H1 (cell line): ENCODE data around the gene PDE6B. TPM values are rescaled to one million over a fixed set of nuclear protein-coding genes. Genes with fewer than 3 reads are reported as not detected.

ENCODE experiments used
- CTCF ChIA-PET: fragments of 300-600 bp; sonication (Branson Sonifier 250); formaldehyde crosslinking; loops from one replicate; lab custom pipeline; 2021; ENCODE audit not compliant: partially characterized antibody; lab: Charles Lee
- POLR2A ChIA-PET: fragments of 300-600 bp; sonication (Branson Sonifier 250); formaldehyde crosslinking; loops from one replicate; lab custom pipeline; 2021; ENCODE audit warnings: inconsistent platforms; ENCODE audit not compliant: partially characterized antibody; lab: Charles Lee
- DNase-seq, 2 experiments: peaks; one replicate each; pipeline versions ENCODE4 v3.0.0 to v3.0.0-alpha.2; 2010 to 2022; ENCODE audit warnings: low spot score in 2 of 2, low read depth in 1 of 2, mixed read lengths in 1 of 2
- FAIRE-seq: peaks from 2 replicates; lab custom pipeline; 2011; peaks lifted over from hg19 to GRCh38; lab: Jason Lieb, UNC
- H2AFZ ChIP-seq: 2 replicates; pipeline ENCODE4 v1.8.1; 2012; ENCODE audit warnings: low read length, inconsistent platforms
- H2AK5ac ChIP-seq: 2 replicates; pipeline ENCODE4 v1.6.1; 2013; ENCODE audit warnings: low read depth, low read length
- H2BK120ac ChIP-seq: replicated peaks from 2 replicates; pipeline ENCODE3; 2013; ENCODE audit warnings: low read depth, low read length, inconsistent platforms
- H2BK12ac ChIP-seq: 2 replicates; pipeline ENCODE4 v1.6.1; 2013; ENCODE audit warnings: low read depth, low read length
- H2BK15ac ChIP-seq: 2 replicates; pipeline ENCODE4 v1.6.1; 2013; ENCODE audit warnings: low read length
- H2BK20ac ChIP-seq: 2 replicates; pipeline ENCODE4 v1.6.1; 2013; ENCODE audit warnings: low read length
- H2BK5ac ChIP-seq: 2 replicates; pipeline ENCODE4 v1.6.1; 2013; ENCODE audit warnings: low read depth, low read length
- H3K14ac ChIP-seq: 2 replicates; pipeline ENCODE4 v1.6.1; 2013; ENCODE audit warnings: inconsistent platforms; ENCODE audit not compliant: insufficient read length
- H3K18ac ChIP-seq: 2 replicates; pipeline ENCODE4 v1.6.1; 2013; ENCODE audit warnings: low read length; ENCODE audit errors: extremely low read depth
- H3K23ac ChIP-seq: 2 replicates; pipeline ENCODE4 v1.6.1; 2013; ENCODE audit warnings: inconsistent platforms; ENCODE audit not compliant: insufficient read length
- H3K23me2 ChIP-seq: 2 replicates; pipeline ENCODE4 v1.6.1; 2013; ENCODE audit warnings: low read depth, low read length
- H3K27ac ChIP-seq: 2 replicates; pipeline ENCODE4 v1.6.1; 2011; ENCODE audit warnings: low read depth, low read length, inconsistent platforms
- H3K27me3 ChIP-seq, 4 experiments: replicated peaks in 1 of 4; 1 replicate in 1 of 4; 2 replicates in 3 of 4; pipeline versions ENCODE4 v1.6.1 to v1.8.1; 2011 to 2013; ENCODE audit warnings: low read length in 3 of 4, mild to moderate bottlenecking in 3 of 4, inconsistent platforms in 2 of 4, mixed read lengths in 2 of 4, moderate library complexity in 1 of 4; ENCODE audit not compliant: control insufficient read depth in 3 of 4, insufficient read depth in 3 of 4; ENCODE audit errors: extremely low read depth in 1 of 4
- H3K36me3 ChIP-seq, 4 experiments: 2 replicates each; pipeline versions ENCODE4 v1.6.1 to v1.8.1; 2011 to 2013; ENCODE audit warnings: mild to moderate bottlenecking in 4 of 4, low read length in 3 of 4, moderate library complexity in 2 of 4, control low read depth in 1 of 4, inconsistent platforms in 1 of 4; ENCODE audit not compliant: insufficient read depth in 4 of 4, control insufficient read depth in 2 of 4
- H3K4ac ChIP-seq: replicated peaks from 2 replicates; pipeline ENCODE3; 2013; ENCODE audit warnings: low read length, low read depth, mixed read lengths, inconsistent platforms; ENCODE audit not compliant: insufficient read length
- H3K4me1 ChIP-seq, 4 experiments: replicated peaks in 1 of 4; 1 replicate in 1 of 4; 2 replicates in 3 of 4; pipeline versions ENCODE4 v1.6.1 to v1.8.1; 2011 to 2013; ENCODE audit warnings: low read length in 3 of 4, inconsistent platforms in 2 of 4, mixed read lengths in 1 of 4; ENCODE audit not compliant: insufficient read depth in 4 of 4, control insufficient read depth in 3 of 4
- H3K4me2 ChIP-seq, 2 experiments: 2 replicates each; pipeline versions ENCODE4 v1.6.1 to v1.8.1; 2011 to 2013; ENCODE audit warnings: low read depth in 2 of 2, low read length in 2 of 2, control low read depth in 1 of 2, inconsistent platforms in 1 of 2, mild to moderate bottlenecking in 1 of 2; ENCODE audit not compliant: insufficient read depth in 1 of 2
- H3K4me3 ChIP-seq, 4 experiments: fragments of 200-600, 300-600 bp in 1 of 4; sonication (generic), shearing (Covaris generic), sonication (Bioruptor Twin) in 1 of 4; 2 replicates each; pipeline versions ENCODE4 v1.5.1 to v1.8.1; 2011 to 2016; ENCODE audit warnings: low read length in 4 of 4, low read depth in 3 of 4, control low read depth in 2 of 4, inconsistent platforms in 2 of 4, mild to moderate bottlenecking in 2 of 4, mixed read lengths in 1 of 4, moderate library complexity in 1 of 4; ENCODE audit not compliant: insufficient read depth in 2 of 4; ENCODE audit errors: extremely low read depth in 1 of 4
- H3K56ac ChIP-seq: replicated peaks from 2 replicates; pipeline ENCODE3; 2013; ENCODE audit warnings: low read depth, mild to moderate bottlenecking, mixed read lengths, low read length, inconsistent platforms; ENCODE audit not compliant: insufficient read length
- H3K79me1 ChIP-seq: 2 replicates; pipeline ENCODE4 v1.6.1; 2013; ENCODE audit warnings: low read depth, low read length, control low read depth
- H3K79me2 ChIP-seq, 2 experiments: 2 replicates each; pipeline versions ENCODE4 v1.6.1 to v1.8.1; 2012 to 2013; ENCODE audit warnings: low read length in 2 of 2, mild to moderate bottlenecking in 2 of 2, inconsistent platforms in 1 of 2; ENCODE audit not compliant: insufficient read depth in 2 of 2, control insufficient read depth in 1 of 2
- H3K9ac ChIP-seq, 4 experiments: replicated peaks in 1 of 4; 1 replicate in 1 of 4; 2 replicates in 3 of 4; pipeline versions ENCODE4 v1.6.1 to v1.8.1; 2011 to 2013; ENCODE audit warnings: low read depth in 3 of 4, low read length in 3 of 4, control low read depth in 2 of 4, mild to moderate bottlenecking in 2 of 4, moderate library complexity in 2 of 4, inconsistent platforms in 1 of 4; ENCODE audit errors: extremely low read depth in 1 of 4
- H3K9me3 ChIP-seq, 2 experiments: 2 replicates each; pipeline versions ENCODE4 v1.6.1 to v1.8.1; 2012 to 2013; ENCODE audit warnings: mild to moderate bottlenecking in 2 of 2, moderate library complexity in 2 of 2, control low read depth in 1 of 2, inconsistent platforms in 1 of 2, low read depth in 1 of 2, low read length in 1 of 2, mixed read lengths in 1 of 2; ENCODE audit not compliant: insufficient read depth in 2 of 2
- H4K20me1 ChIP-seq, 2 experiments: replicated peaks in 1 of 2; 2 replicates each; pipeline versions ENCODE3 to v1.8.1; 2011 to 2013; ENCODE audit warnings: inconsistent platforms in 2 of 2, low read length in 2 of 2, mild to moderate bottlenecking in 1 of 2; ENCODE audit not compliant: insufficient read depth in 2 of 2, control insufficient read depth in 1 of 2
- H4K5ac ChIP-seq: 2 replicates; pipeline ENCODE4 v1.6.1; 2013; ENCODE audit warnings: low read length, low read depth, mixed read lengths, inconsistent platforms; ENCODE audit not compliant: insufficient read length
- H4K8ac ChIP-seq: 2 replicates; pipeline ENCODE4 v1.8.0; 2013; ENCODE audit warnings: mild to moderate bottlenecking, moderate library complexity, low read length, inconsistent platforms; ENCODE audit not compliant: insufficient read depth; ENCODE audit errors: extremely low read depth
- H4K91ac ChIP-seq: replicated peaks from 2 replicates; pipeline ENCODE3; 2013; ENCODE audit warnings: low read length, mixed read lengths, inconsistent platforms; ENCODE audit not compliant: insufficient read length
- WGBS, 2 experiments: shearing (Covaris generic) in 1 of 2; methylation state at CpG; one replicate each; pipeline versions ENCODE4 v1.1.6 to v1.1.7; 2013 to 2015; ENCODE audit warnings: low lambda C conversion rate in 2 of 2, mixed read lengths in 2 of 2, inconsistent platforms in 1 of 2, low coverage in 1 of 2, missing lambda C conversion rate in 1 of 2; ENCODE audit not compliant: insufficient replicate concordance in 2 of 2, insufficient coverage in 1 of 2, insufficient read length in 1 of 2; ENCODE audit errors: extremely low coverage in 1 of 2, missing lambda C conversion rate in 1 of 2; 5-methylcytosine and 5-hydroxymethylcytosine counted together
- polyA plus RNA-seq, 7 experiments: library from polyadenylated mRNA; depleted of rRNA in 3 of 7; stranded (reverse) in 5 of 7; unstranded in 2 of 7; fragments of >200 nt in 5 of 7; fragments of 200-250 nt in 2 of 7; gene quantifications; 1 replicate in 5 of 7; 2 replicates in 1 of 7; 4 replicates in 1 of 7; pipeline versions ENCODE4 v1.2.1 to v1.2.3, GENCODE V29; 2011 to 2013; ENCODE audit warnings: missing spikeins in 2 of 7, mixed read lengths in 2 of 7
- total RNA-seq: library from RNA; stranded (reverse); fragmentation: NEBNext Ultra II Directional; extraction: Animal tissue kit (Norgen Biotek cat#: 25700); gene quantifications from 2 replicates; pipeline ENCODE4 v1.2.1, GENCODE V29; 2021

PDE6B gene
- total and polyA plus RNA-seq, 2 of the 8 experiments (the other 6 are each of a cell fraction or from before 2014, with no cell fraction given), result 4.1 to 8.4 TPM

GRCh38 chr4:588351-588849 lies 37.0 kb upstream of the PDE6B start:
- ChIA-PET CTCF (interaction anchor here (0.6 to 1.9 kb wide), 6 partner anchors 9 to 96 kb away, joined by 3 to 5 read pairs (median 4); no protein-coding TSS in a partner anchor), POLR2A (interaction anchor here (1.5 kb wide), 1 partner anchor 11 kb away, joined by 3 read pairs; no protein-coding TSS in a partner anchor)
- no peaks in the 10 kb centered on the region for H3K79me2 ChIP-seq
- no peaks in the 10 kb centered on the region for H3K27me3 ChIP-seq
- no peaks in the 10 kb centered on the region; the same call in 1 of the 2 replicates for H3K23me2 ChIP-seq
- no peak overlapping the region for H2BK20ac ChIP-seq
- H3K4me3 ChIP-seq, result no peak overlapping the region
- no peak overlapping the region for H4K91ac ChIP-seq
- DNase-seq (no peak), FAIRE-seq (no peak)
- H3K36me3 ChIP-seq, result no peaks in the 10 kb centered on the region
- H2BK15ac ChIP-seq, result no peak overlapping the region
- no peaks in the 10 kb centered on the region for H3K79me1 ChIP-seq
- no peak overlapping the region for H3K18ac ChIP-seq
- H3K14ac ChIP-seq, result no peak overlapping the region
- peak overlapping the region; percentile 99 for H2AFZ ChIP-seq
- no peak overlapping the region for H3K56ac ChIP-seq
- no peak overlapping the region for H3K4me2 ChIP-seq
- no peaks in the 10 kb centered on the region; a peak in 1 of 7 replicates for H3K4me1 ChIP-seq
- no peaks in the 10 kb centered on the region for H4K20me1 ChIP-seq
- H2AK5ac ChIP-seq, result no peak overlapping the region
- H3K9me3 ChIP-seq, result peaks cover 0 to 8% of the 10 kb centered on the region in 2 experiments; a peak in 1 of 4 replicates
- H4K8ac ChIP-seq, result no peak overlapping the region
- H2BK5ac ChIP-seq, result no peak overlapping the region
- no peak overlapping the region for H3K9ac ChIP-seq
- H3K27ac ChIP-seq, result no peak overlapping the region
- no peak overlapping the region for H3K23ac ChIP-seq
- H4K5ac ChIP-seq, result no peak overlapping the region
- H3K4ac ChIP-seq, result no peak overlapping the region
- H2BK120ac ChIP-seq, result no peak overlapping the region
- 92% methylated on average over 36 of the region's 36 CpGs; no CpG with 5 or more reads in 1 of the 2 experiments for WGBS, 2 experiments
- no peak overlapping the region for H2BK12ac ChIP-seq
